ENCODE data around the gene COL18A1. TPM values are rescaled to one million over a fixed set of nuclear protein-coding genes. Genes with fewer than 3 reads are reported as not detected.

Gene COL18A1
- total and polyA plus RNA-seq, 8 donors = 38.7 to 301 (median 77.8) TPM

GRCh38 chr21:45515241-45516061 lies 110.5 kb downstream of the COL18A1 start:
- no peak for FAIRE-seq
- peak in 3 of 6 donors; percentile 20 to 67 (median 51) for DNase-seq
- Histone ChIP-seq H3K27me3 (no peaks in the 10 kb centered on the region), H3K4me1 (peaks cover 7 to 18% (median 11%) of the 10 kb centered on the region in 3 donors), H3K27ac (no peak overlapping the region), H3K9me3 (no peaks in the 10 kb centered on the region), H3K4me3 (no peak overlapping the region), H3K36me3 (no peaks in the 10 kb centered on the region)
- intact Hi-C loops (cut with DNase I) = no loop called here
- no peak for ATAC-seq
- no peak for TF ChIP-seq CTCF (IDR thresholded peaks at IDR 0.05)
- 95% methylated on average over 29 to 31 of the region's 31 CpGs for WGBS, 2 donors

GRCh38 chr21:45516071-45516670 lies 111.2 kb downstream of the COL18A1 start:
- Histone ChIP-seq H3K36me3 (no peaks in the 10 kb centered on the region), H3K9me3 (no peaks in the 10 kb centered on the region), H3K27ac (no peak overlapping the region), H3K4me3 (no peak overlapping the region), H3K27me3 (no peaks in the 10 kb centered on the region), H3K4me1 (peaks cover 7 to 18% (median 11%) of the 10 kb centered on the region in 3 donors)
- peak in 3 of 6 donors; percentile 25 to 63 (median 46) for DNase-seq
- TF ChIP-seq CTCF (IDR thresholded peaks at IDR 0.05) = no peak
- intact Hi-C loops (cut with DNase I) = no loop called here
- no peak for FAIRE-seq
- ATAC-seq = no peak
- WGBS, 2 donors = 94 to 95% methylated on average over 20 to 21 of the region's 21 CpGs

- Histone ChIP-seq H3K4me1 (peaks cover 7 to 18% (median 11%) of the 10 kb centered on the region in 3 donors), H3K27me3 (no peaks in the 10 kb centered on the region), H3K27ac (no peak overlapping the region), H3K36me3 (no peaks in the 10 kb centered on the region), H3K4me3 (no peak overlapping the region), H3K9me3 (no peaks in the 10 kb centered on the region)
- peak in 3 of 6 donors; percentile 10 to 45 (median 37) for DNase-seq
- no peak for FAIRE-seq
- no peak for TF ChIP-seq CTCF (IDR thresholded peaks at IDR 0.05)
- WGBS, 2 donors = 91 to 92% methylated on average over 14 of the region's 14 CpGs
- intact Hi-C loops (cut with DNase I) = no loop called here
- ATAC-seq = no peak
Measured at GRCh38 chr21:45516671-45517151, 111.7 kb downstream of the COL18A1 start.

DNA sequence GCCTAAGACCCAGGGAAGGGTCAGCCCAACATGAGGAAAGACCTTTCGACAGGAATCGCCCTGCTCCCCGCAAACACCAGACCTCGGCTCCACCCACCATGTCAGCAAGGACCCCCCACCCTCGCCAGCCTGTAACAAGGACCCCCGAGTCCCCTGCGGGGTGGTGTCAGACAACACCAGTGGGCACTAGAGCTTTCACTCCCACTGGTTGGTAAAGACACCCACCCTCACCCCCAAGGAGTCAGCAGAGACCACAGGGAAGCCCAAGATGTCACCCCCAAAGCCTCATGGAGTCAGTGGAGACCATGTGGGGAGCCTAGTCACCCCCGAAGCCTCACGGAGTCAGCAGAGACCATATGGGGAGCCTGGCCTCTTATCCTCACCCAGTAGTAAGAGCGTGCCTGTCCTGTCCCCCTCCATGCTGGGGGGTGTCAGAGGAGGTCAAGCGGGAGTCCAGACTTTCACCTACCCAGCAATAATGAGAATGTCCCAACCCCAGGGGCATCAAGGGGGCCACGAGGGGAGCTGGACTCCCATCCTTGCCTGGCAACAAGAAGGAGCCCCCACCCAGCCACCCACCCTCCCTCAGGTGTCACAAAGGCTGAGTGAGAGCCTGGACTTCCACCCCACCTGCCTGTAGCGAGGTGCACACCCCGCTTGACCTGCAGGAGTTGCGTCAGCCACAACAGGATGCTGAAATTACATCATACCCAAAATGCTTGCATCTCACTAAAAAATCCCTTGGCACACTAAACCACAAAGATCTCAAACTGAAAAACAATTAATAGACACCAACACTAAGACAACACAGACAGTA lies 112.5 kb downstream of the COL18A1 start:
- peak in 3 of 6 donors; percentile 17 to 34 (median 34) for DNase-seq

More for the DNA sequence above, 112.5 kb downstream of the COL18A1 start:
- H3K27me3 ChIP-seq = no peaks in the 10 kb centered on the region
- H3K4me1 ChIP-seq = peaks cover 7 to 18% (median 11%) of the 10 kb centered on the region in 3 donors
- FAIRE-seq (no peak), ATAC-seq (no peak)
- H3K9me3 ChIP-seq = no peaks in the 10 kb centered on the region
- no peak overlapping the region for H3K27ac ChIP-seq
- 91 to 96% methylated on average over 15 of the region's 15 CpGs for WGBS, 2 donors
- H3K36me3 ChIP-seq = no peaks in the 10 kb centered on the region
- no peak overlapping the region for H3K4me3 ChIP-seq
- intact Hi-C loops (cut with DNase I) = no loop called here
- TF ChIP-seq CTCF (IDR thresholded peaks at IDR 0.05) = no peak
